Stimulated activated CD8-positive, alpha-beta memory T cell treated with anti-CD3 and anti-CD28 coated beads, Interleukin-2, amount 100 ng/mL, for 1 hour (primary cell): Measurements from ENCODE around the gene MED8.
A peak's percentile ranks its signal among the peaks of the same experiment; 100 is the strongest.
"Not testable (repeated sequence)": the region's sequence is repeated elsewhere in the genome, so short reads cannot be mapped to it uniquely, and the experiment has no call there.

Experiments
- DNase-seq, 2 donors: peaks; one replicate each; pipeline ENCODE4 v3.0.0-alpha.2; 2020; ENCODE audit warnings: low read depth in 2 of 2

MED8 gene

GRCh38 chr1:43421976-43422750 is 32.6 kb upstream of the MED8 start:
- DNase-seq, result no peak

- DNase-seq, result no peak
Observed at GRCh38 chr1:43421396-43421795, 31.8 kb upstream of the MED8 start.

- no peak for DNase-seq
Observed at GRCh38 chr1:43420874-43421273, 31.3 kb upstream of the MED8 start.

GRCh38 chr1:43419627-43420425 is 30.2 kb upstream of the MED8 start:
- no peak for DNase-seq

GRCh38 chr1:43418858-43419257 is 29.3 kb upstream of the MED8 start:
- DNase-seq, result no peak

GRCh38 chr1:43415901-43416300 is 26.3 kb upstream of the MED8 start:
- DNase-seq, result no peak

GRCh38 chr1:43414634-43415223 is 25.1 kb upstream of the MED8 start:
- peak; percentile 22 to 47 for DNase-seq

GRCh38 chr1:43413426-43413825 is 23.8 kb upstream of the MED8 start:
- DNase-seq, result not testable (repeated sequence)

GRCh38 chr1:43410571-43410970 is 21.0 kb upstream of the MED8 start:
- DNase-seq, result no peak

- no peak for DNase-seq
Observed at GRCh38 chr1:43405876-43406234, 16.3 kb upstream of the MED8 start.

- no peak for DNase-seq
Observed at GRCh38 chr1:43405219-43405875, 15.7 kb upstream of the MED8 start.

GRCh38 chr1:43404353-43404752 is 14.8 kb upstream of the MED8 start:
- DNase-seq, result no peak

- DNase-seq, result no peak
Observed at GRCh38 chr1:43402089-43402865, 12.7 kb upstream of the MED8 start.

- DNase-seq, result not testable (repeated sequence)
Observed at GRCh38 chr1:43400441-43400840, 10.8 kb upstream of the MED8 start.

- no peak for DNase-seq
Observed at GRCh38 chr1:43398227-43398626, 8.6 kb upstream of the MED8 start.

- DNase-seq, result no peak
Observed at GRCh38 chr1:43396059-43396458, 6.5 kb upstream of the MED8 start.

- no peak for DNase-seq
Observed at GRCh38 chr1:43395523-43395922, 5.9 kb upstream of the MED8 start.

- no peak for DNase-seq
Observed at GRCh38 chr1:43392702-43393101, 3.1 kb upstream of the MED8 start.

- no peak for DNase-seq
Observed at GRCh38 chr1:43388613-43389012, 987 bp downstream of the MED8 start.

GRCh38 chr1:43387976-43388599 is 1.5 kb downstream of the MED8 start:
- no peak for DNase-seq

GRCh38 chr1:43386676-43387075 is 2.9 kb downstream of the MED8 start:
- DNase-seq, result no peak
